Osteocyte (in vitro differentiated cells): ENCODE results near the gene LRRC8D. TPM values are rescaled to one million over a fixed set of nuclear protein-coding genes. Genes with fewer than 3 reads are reported as not detected.

Experiments used
- DNase-seq: peaks from one replicate; pipeline ENCODE4 v3.0.0; 2021; ENCODE audit warnings: mixed read lengths; ENCODE audit not compliant: unreplicated experiment; ENCODE audit errors: extremely low spot score
- H3K27ac Mint-ChIP-seq: one replicate; pipeline ENCODE4 v1.8.0; 2021; ENCODE audit warnings: mild to moderate bottlenecking, mixed read lengths; ENCODE audit not compliant: unreplicated experiment
- H3K27me3 Mint-ChIP-seq: one replicate; pipeline ENCODE4 v1.8.0; 2021; ENCODE audit warnings: mixed read lengths; ENCODE audit not compliant: unreplicated experiment
- H3K36me3 Mint-ChIP-seq: one replicate; pipeline ENCODE4 v1.8.0; 2021; ENCODE audit warnings: mixed read lengths; ENCODE audit not compliant: unreplicated experiment
- H3K4me1 Mint-ChIP-seq: one replicate; pipeline ENCODE4 v1.8.0; 2021; ENCODE audit warnings: mixed read lengths; ENCODE audit not compliant: unreplicated experiment
- H3K4me3 Mint-ChIP-seq: one replicate; pipeline ENCODE4 v1.8.0; 2021; ENCODE audit warnings: mild to moderate bottlenecking, moderate library complexity, mixed read lengths; ENCODE audit not compliant: unreplicated experiment
- H3K9me3 Mint-ChIP-seq: one replicate; pipeline ENCODE4 v1.8.0; 2021; ENCODE audit warnings: mixed read lengths; ENCODE audit not compliant: unreplicated experiment
- total RNA-seq: library from RNA; stranded (reverse); gene quantifications from 2 replicates; pipeline ENCODE4 v1.2.1, GENCODE V29; 2021
- TF ChIP-seq, protein P1 (sequence below): fragments of 200-600 bp; sonication (generic); IDR thresholded peaks from 2 replicates; pipeline ENCODE4 v1.5.0; 2021; ENCODE audit warnings: antibody characterized with exemption, mild to moderate bottlenecking, moderate library complexity

The LRRC8D gene
- total RNA-seq, 1 donor from 2014 or later = 20.4 TPM

DNA sequence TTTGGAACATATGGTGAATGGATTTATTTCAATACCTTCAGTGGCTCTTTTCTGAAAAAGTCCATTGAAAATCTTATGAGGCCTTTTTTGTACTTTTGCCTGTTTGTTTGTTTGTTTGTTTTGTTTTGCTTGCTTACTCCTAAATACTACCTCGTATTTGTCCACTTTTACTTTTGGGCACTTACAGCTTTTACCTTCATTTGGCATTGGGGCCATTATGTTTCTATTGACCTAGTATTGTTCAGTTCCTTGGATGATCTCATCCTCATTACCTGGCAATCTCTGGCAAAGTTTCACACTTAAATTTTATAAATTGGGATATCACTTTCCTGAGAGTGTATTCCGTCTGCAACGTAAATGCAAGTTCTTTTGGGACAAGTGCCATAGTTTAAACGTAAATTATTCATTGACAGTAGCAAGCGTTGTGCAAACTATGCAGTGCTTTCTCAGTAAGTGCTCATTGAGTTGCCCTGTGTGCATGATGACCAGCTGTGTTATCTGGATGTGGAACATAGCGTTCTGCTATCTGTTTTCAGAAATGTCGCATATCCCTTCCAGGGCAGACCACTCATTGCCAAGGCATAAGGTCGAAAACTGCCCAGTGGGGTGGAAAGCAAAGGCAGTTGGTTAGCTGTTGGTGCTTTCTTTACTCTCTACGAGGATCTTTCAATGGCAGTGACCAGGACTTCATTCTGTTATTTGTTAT, 51.1 kb downstream of the LRRC8D start:
- H3K27me3 Mint-ChIP-seq = no peaks in the 10 kb centered on the region
- no peak for DNase-seq
- no peak overlapping the region for H3K4me3 Mint-ChIP-seq
- H3K4me1 Mint-ChIP-seq = peaks cover 6% of the 10 kb centered on the region
- H3K36me3 Mint-ChIP-seq = peaks cover 22% of the 10 kb centered on the region
- no peak overlapping the region for H3K27ac Mint-ChIP-seq
- no peaks in the 10 kb centered on the region for H3K9me3 Mint-ChIP-seq
- TF ChIP-seq, protein P1, sequence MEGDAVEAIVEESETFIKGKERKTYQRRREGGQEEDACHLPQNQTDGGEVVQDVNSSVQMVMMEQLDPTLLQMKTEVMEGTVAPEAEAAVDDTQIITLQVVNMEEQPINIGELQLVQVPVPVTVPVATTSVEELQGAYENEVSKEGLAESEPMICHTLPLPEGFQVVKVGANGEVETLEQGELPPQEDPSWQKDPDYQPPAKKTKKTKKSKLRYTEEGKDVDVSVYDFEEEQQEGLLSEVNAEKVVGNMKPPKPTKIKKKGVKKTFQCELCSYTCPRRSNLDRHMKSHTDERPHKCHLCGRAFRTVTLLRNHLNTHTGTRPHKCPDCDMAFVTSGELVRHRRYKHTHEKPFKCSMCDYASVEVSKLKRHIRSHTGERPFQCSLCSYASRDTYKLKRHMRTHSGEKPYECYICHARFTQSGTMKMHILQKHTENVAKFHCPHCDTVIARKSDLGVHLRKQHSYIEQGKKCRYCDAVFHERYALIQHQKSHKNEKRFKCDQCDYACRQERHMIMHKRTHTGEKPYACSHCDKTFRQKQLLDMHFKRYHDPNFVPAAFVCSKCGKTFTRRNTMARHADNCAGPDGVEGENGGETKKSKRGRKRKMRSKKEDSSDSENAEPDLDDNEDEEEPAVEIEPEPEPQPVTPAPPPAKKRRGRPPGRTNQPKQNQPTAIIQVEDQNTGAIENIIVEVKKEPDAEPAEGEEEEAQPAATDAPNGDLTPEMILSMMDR = no peak

DNA sequence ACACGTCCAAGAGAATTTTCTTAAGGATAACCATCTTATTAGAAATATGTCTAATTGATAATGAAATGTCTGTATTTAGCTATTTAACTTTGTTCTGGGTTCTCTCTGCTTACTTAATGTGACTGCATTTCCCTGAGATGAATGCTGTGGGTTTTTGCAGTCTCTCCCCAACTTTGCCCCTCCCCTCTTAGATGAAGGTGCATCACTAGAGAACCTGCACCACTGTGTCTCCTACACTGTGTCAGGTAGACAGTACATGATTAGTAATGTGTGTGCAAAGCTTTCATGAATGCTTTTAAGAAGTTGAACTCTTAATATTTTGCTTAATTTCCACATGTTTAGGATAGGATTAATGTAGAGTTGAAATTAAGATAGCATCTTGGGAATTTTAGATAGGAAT, 51.7 kb downstream of the LRRC8D start:
- H3K4me1 Mint-ChIP-seq = peaks cover 3% of the 10 kb centered on the region
- peaks cover 22% of the 10 kb centered on the region for H3K36me3 Mint-ChIP-seq
- H3K27me3 Mint-ChIP-seq = no peaks in the 10 kb centered on the region
- no peaks in the 10 kb centered on the region for H3K9me3 Mint-ChIP-seq
- H3K27ac Mint-ChIP-seq = no peak overlapping the region
- no peak overlapping the region for H3K4me3 Mint-ChIP-seq
- no peak for DNase-seq
- TF ChIP-seq, protein P1 = no peak

DNA sequence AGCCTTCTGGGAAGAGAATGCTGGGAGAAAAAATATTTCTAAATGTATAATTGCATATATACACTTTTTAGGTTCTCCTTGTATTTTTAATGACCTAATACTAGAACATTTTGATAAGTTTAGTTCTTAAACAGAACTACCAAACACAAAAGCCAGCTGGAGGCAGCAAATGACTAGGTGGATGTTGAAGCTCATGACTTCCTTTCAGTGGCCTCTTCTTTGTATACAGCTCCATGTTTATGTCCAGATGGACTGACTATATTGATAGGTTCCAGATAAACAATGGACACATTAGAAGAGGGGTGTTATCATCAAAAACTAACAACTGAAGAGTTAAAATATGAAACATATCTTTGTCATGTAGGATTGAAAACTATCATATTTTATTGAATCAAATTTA, 52.5 kb downstream of the LRRC8D start:
- no peak for DNase-seq
- no peaks in the 10 kb centered on the region for H3K27me3 Mint-ChIP-seq
- H3K4me1 Mint-ChIP-seq = peaks cover 3% of the 10 kb centered on the region
- H3K36me3 Mint-ChIP-seq = peaks cover 19% of the 10 kb centered on the region
- H3K4me3 Mint-ChIP-seq = no peak overlapping the region
- H3K9me3 Mint-ChIP-seq = no peaks in the 10 kb centered on the region
- TF ChIP-seq, protein P1 = no peak
- peak overlapping the region; percentile 59 for H3K27ac Mint-ChIP-seq

DNA sequence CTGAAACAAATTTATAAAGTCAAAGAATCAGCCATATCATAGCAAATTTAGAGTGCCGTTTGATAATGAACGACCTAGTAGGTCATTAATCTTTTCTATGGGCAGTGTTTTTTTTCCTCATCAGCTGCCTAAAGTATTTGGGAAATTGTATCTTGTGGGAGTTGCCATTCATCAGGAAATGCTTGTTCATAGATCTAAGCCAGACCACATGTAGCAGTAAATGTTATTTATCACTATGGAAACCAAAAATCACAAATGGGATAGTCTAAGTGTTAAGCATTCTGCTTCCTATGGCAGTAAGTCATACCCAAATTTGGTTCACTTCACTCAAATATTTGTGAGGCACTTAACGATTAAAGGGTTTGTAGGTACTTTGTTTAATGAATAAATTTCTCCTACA, 52.9 kb downstream of the LRRC8D start:
- Mint-ChIP-seq H3K9me3 (no peaks in the 10 kb centered on the region), H3K27me3 (no peaks in the 10 kb centered on the region), H3K36me3 (peaks cover 17% of the 10 kb centered on the region), H3K4me3 (no peak overlapping the region), H3K4me1 (peaks cover 3% of the 10 kb centered on the region), H3K27ac (peak overlapping the region; percentile 59)
- TF ChIP-seq, protein P1 = no peak
- DNase-seq = no peak

DNA sequence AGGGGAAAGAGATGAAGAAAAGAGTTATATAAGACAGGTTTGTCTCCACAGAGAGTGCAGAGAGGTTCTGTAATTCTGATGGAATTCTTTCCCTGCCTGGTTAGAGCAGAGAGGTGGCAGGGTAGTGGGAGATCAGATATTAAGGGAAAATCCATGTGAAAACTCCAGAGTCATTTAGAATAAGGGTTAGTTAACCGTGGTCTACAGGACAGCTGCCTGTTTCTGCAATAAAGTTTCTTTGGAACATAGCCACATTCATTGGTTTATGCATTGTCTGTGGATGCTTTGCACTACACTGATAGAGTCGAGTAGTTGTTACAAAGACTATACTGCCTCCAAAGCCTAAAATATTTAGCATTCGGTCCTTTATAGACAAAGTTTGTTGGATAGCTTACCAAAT, 55.6 kb downstream of the LRRC8D start:
- Mint-ChIP-seq H3K27ac (no peak overlapping the region), H3K27me3 (no peaks in the 10 kb centered on the region), H3K4me1 (peaks cover 3% of the 10 kb centered on the region), H3K36me3 (peaks cover 8% of the 10 kb centered on the region), H3K9me3 (peaks cover 4% of the 10 kb centered on the region), H3K4me3 (no peak overlapping the region)
- DNase-seq = no peak
- TF ChIP-seq, protein P1 = no peak
